Testis (tissue), 2 donors: Measurements from ENCODE around the gene ERVV-1.

Experiments
- CTCF ChIP-seq, 3 experiments: fragments of 450-650 bp in 2 of 3; fragments of 200-600 bp in 1 of 3; sonication (generic) in 1 of 3; IDR thresholded peaks; one replicate each; pipeline ENCODE4 v1.5.1; 2016 to 2019; ENCODE audit warnings: antibody characterized with exemption in 3 of 3, mild to moderate bottlenecking in 2 of 3, moderate library complexity in 1 of 3
- POLR2A ChIP-seq: fragments of 450-650 bp; IDR thresholded peaks from one replicate; pipeline ENCODE4 v1.6.1; 2017; ENCODE audit warnings: antibody characterized with exemption, mild to moderate bottlenecking, moderate library complexity

GRCh38 chr19:52997975-52998374 lies 15.7 kb upstream of the ERVV-1 start:
- TF ChIP-seq CTCF (IDR thresholded peaks at IDR 0.05): no peak
- TF ChIP-seq POLR2A: no peak
